NT2/D1 (cell line): Measurements from ENCODE around the gene KHDRBS2.
A peak's percentile ranks its signal among the peaks of the same experiment; 100 is the strongest.

Experiments used
- DNase-seq: peaks from one replicate; pipeline ENCODE4 v3.0.0-alpha.2; 2011; ENCODE audit warnings: low read depth, low spot score
- H3K27me3 ChIP-seq: 2 replicates; pipeline ENCODE4 v1.6.0; 2011; ENCODE audit warnings: mild to moderate bottlenecking; ENCODE audit not compliant: insufficient read length, insufficient read depth
- H3K36me3 ChIP-seq: 2 replicates; pipeline ENCODE4 v1.6.1; 2011; ENCODE audit warnings: mild to moderate bottlenecking, low read length, mixed read lengths; ENCODE audit not compliant: insufficient read depth, insufficient read length
- H3K4me1 ChIP-seq: 2 replicates; pipeline ENCODE4 v1.5.1; 2011; ENCODE audit not compliant: insufficient read depth, insufficient read length
- H3K4me3 ChIP-seq: 2 replicates; pipeline ENCODE4 v1.5.1; 2011; ENCODE audit warnings: low read depth; ENCODE audit not compliant: insufficient read length
- H3K9ac ChIP-seq: 2 replicates; pipeline ENCODE4 v1.6.0; 2011; ENCODE audit warnings: low read depth; ENCODE audit not compliant: insufficient read length
- H3K9me3 ChIP-seq: 2 replicates; pipeline ENCODE4 v1.5.1; 2011; ENCODE audit warnings: mild to moderate bottlenecking, low read length; ENCODE audit not compliant: insufficient read depth
- SUZ12 ChIP-seq: IDR thresholded peaks from 2 replicates; pipeline ENCODE4 v1.6.1; 2011; ENCODE audit not compliant: insufficient read length, insufficient read depth; ENCODE audit errors: extremely low read depth
- YY1 ChIP-seq: IDR thresholded peaks from 2 replicates; pipeline ENCODE4 v1.6.1; 2011; ENCODE audit not compliant: insufficient read length, insufficient read depth
- ZNF274 ChIP-seq: IDR thresholded peaks from 2 replicates; pipeline ENCODE4 v1.6.1; 2011; ENCODE audit warnings: mild to moderate bottlenecking, low read depth, low read length

The KHDRBS2 gene

DNA sequence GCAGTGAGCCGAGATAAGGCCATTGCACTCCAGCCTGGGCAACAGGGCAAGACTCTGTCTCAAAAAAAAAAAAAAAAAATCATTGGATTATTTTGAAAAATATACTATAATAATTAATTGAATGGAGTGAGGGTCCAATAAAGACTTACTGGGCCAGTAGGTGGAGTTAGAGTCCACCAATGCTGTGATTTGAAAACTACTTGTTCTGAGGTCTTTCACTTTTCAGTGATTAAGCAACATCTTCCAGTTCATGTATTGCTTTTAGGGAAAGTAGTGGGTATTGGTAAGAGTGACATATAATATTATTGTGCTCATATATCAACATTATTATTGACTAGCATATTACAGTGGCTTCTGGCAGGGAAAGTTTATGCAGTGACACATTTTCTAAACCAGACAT lies 530.3 kb downstream of the KHDRBS2 start:
- no peak for TF ChIP-seq YY1
- no peak for TF ChIP-seq ZNF274
- TF ChIP-seq SUZ12: no peak
- DNase-seq: no peak
- H3K27me3 ChIP-seq: no peaks in the 10 kb centered on the region
- H3K4me3 ChIP-seq: no peak overlapping the region
- no peaks in the 10 kb centered on the region for H3K36me3 ChIP-seq
- no peaks in the 10 kb centered on the region for H3K9me3 ChIP-seq
- H3K9ac ChIP-seq: no peak overlapping the region
- H3K4me1 ChIP-seq: no peaks in the 10 kb centered on the region

DNA sequence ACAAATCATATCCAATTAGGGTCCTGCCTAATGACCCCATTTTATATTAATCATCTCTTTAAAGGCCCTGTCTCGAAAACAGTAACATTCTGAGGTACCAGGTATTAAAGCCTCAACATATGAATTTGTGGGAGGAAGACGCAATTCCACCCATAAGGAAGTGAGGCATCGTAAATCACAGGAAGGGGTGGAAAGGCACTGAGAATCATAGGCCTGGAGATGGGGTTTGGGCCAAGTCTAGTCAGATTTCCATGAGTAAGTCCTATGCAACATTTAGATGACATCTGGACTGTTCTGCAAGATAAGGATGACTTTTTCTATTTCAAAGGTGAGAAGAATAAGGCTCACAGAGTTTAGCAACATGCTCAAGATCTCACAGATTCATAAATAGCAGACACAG lies 534.0 kb downstream of the KHDRBS2 start:
- DNase-seq: no peak
- TF ChIP-seq SUZ12 (no peak), ZNF274 (no peak), YY1 (no peak)
- Histone ChIP-seq H3K27me3 (no peaks in the 10 kb centered on the region), H3K4me3 (no peak overlapping the region), H3K36me3 (no peaks in the 10 kb centered on the region), H3K4me1 (no peaks in the 10 kb centered on the region), H3K9ac (no peak overlapping the region), H3K9me3 (no peaks in the 10 kb centered on the region)

DNA sequence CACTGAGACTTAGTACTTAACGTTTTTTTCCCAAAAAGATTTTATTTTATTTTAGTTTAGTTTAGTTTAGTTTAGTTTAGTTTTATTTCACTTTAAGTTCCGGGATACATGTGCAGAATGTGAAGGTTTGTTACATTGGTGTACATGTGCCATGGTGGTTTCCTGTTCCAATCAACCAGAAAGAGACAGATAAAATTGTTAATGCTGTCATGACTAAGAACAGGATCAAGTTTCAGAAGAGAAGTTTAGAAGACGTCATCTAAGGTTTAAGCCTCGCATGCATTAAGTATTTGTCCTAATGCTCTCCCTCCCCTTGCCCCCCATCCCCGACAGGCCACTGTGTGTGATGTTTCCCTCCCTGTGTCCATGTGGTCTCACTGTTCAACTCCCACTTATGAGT lies 540.0 kb downstream of the KHDRBS2 start:
- no peak for DNase-seq
- Histone ChIP-seq H3K9me3 (no peaks in the 10 kb centered on the region), H3K9ac (no peak overlapping the region), H3K36me3 (no peaks in the 10 kb centered on the region), H3K27me3 (no peaks in the 10 kb centered on the region), H3K4me1 (no peaks in the 10 kb centered on the region), H3K4me3 (no peak overlapping the region)
- TF ChIP-seq ZNF274 (no peak), YY1 (no peak)

DNA sequence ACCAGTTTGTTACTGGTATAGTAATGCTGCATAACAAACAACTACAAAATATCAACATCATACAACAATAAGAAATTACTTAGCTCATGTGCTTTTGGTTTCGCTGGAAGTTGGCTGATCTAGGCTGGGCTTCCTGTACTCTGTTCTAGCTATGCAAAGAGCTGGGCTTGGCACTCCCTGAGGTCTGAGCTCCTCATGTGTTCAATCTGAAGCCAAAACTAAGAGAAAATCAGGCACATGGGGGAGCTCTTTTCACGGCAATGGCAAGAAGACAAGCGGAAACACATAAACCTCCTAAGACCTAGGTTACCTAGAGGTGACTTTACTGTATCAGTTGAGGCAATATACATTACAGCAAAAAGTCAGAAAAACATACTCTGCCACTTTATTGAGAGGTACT lies 574.2 kb downstream of the KHDRBS2 start:
- Histone ChIP-seq H3K9me3 (no peaks in the 10 kb centered on the region), H3K4me1 (no peaks in the 10 kb centered on the region), H3K4me3 (no peak overlapping the region), H3K27me3 (no peaks in the 10 kb centered on the region), H3K36me3 (no peaks in the 10 kb centered on the region), H3K9ac (no peak overlapping the region)
- TF ChIP-seq SUZ12 (no peak), ZNF274 (no peak), YY1 (no peak)
- DNase-seq: peak; percentile 13

DNA sequence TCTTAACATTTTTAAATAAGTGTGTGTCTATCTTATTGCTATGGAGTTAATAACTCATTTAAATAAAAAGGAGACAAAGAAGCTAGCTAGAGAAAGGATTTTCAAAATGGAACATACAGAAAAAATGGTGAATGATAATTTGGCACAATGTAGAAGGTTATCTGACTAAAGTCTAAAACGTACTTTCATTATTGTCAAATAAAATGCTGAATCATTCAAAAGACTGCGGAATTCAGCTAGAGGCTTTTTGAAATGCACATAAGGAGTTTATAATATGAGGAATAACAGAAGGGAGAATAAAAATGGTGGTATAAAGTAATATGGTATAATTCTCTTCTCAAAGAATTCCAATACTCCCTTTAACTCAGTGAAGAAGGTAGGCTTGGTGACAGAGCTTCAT lies 597.9 kb downstream of the KHDRBS2 start:
- Histone ChIP-seq H3K9me3 (no peaks in the 10 kb centered on the region), H3K9ac (no peak overlapping the region), H3K4me1 (no peaks in the 10 kb centered on the region), H3K27me3 (no peaks in the 10 kb centered on the region), H3K4me3 (no peak overlapping the region), H3K36me3 (no peaks in the 10 kb centered on the region)
- no peak for DNase-seq
- TF ChIP-seq SUZ12 (no peak), YY1 (no peak), ZNF274 (no peak)

DNA sequence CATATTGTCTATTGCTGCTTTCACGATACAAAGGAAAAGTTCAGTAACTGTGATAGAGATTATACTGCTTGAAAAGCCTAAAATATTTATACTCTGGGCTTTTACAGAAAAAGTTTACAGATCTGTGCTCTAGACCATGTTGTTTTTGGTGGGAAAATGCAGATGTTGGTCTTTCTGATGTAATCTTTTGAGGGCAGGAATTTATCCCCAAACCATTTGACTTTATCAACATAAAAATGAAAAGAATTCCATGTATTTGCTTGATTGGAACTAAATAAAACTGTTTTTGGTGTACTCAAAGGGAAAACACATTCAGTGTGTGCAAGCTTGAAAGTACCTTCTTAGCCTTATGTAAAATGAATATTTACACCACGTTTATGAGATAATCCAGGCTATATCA lies 603.5 kb downstream of the KHDRBS2 start:
- H3K9me3 ChIP-seq: no peaks in the 10 kb centered on the region; the same call in 1 of the 2 replicates
- H3K4me3 ChIP-seq: no peak overlapping the region
- H3K4me1 ChIP-seq: no peaks in the 10 kb centered on the region
- H3K36me3 ChIP-seq: no peaks in the 10 kb centered on the region
- no peak for TF ChIP-seq YY1
- TF ChIP-seq ZNF274: no peak
- no peak for TF ChIP-seq SUZ12
- no peak for DNase-seq
- no peak overlapping the region for H3K9ac ChIP-seq
- H3K27me3 ChIP-seq: no peaks in the 10 kb centered on the region

DNA sequence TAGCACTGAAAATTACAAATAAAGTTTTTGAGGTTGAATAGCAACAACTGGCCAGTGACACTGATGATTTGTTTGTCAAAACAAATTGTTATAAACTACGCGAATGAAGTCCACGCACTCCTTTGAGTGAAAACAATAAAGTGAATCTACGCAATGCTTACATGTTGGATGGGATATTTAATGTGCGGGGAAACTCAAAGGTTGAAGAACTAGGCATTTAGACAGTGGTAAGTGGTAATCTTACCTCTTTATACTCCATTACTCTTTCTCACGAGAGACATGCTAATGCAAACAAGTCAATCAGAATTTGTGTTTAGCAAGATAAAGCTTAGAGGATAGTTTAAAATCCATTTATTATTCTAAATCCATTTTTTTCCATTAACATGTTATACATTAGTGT lies 606.4 kb downstream of the KHDRBS2 start:
- no peak for DNase-seq
- no peaks in the 10 kb centered on the region for H3K27me3 ChIP-seq
- no peaks in the 10 kb centered on the region; the same call in 1 of the 2 replicates for H3K9me3 ChIP-seq
- H3K4me1 ChIP-seq: no peaks in the 10 kb centered on the region
- TF ChIP-seq ZNF274 (no peak), YY1 (no peak), SUZ12 (no peak)
- no peak overlapping the region for H3K9ac ChIP-seq
- H3K36me3 ChIP-seq: no peaks in the 10 kb centered on the region
- H3K4me3 ChIP-seq: no peak overlapping the region

DNA sequence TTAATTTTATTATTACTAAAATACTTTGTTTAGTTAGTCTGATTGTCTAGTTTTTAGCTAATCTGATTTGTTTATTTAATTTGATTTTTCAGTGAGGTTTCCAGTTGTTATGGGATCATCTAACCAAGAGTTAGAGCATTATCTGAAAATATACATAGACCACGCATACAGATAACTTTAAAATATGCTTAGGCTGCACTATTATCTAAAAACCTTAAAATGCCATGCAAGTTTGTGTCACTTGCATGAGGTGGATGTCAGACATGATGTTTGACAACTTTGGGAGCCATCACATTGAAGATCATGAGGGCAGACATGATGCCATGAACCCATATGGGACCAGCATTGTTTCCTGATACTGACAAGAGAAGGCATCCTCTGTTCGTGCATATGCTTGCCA lies 610.3 kb downstream of the KHDRBS2 start:
- Histone ChIP-seq H3K9me3 (no peaks in the 10 kb centered on the region), H3K27me3 (no peaks in the 10 kb centered on the region), H3K4me3 (no peak overlapping the region), H3K4me1 (no peaks in the 10 kb centered on the region), H3K9ac (no peak overlapping the region), H3K36me3 (no peaks in the 10 kb centered on the region)
- no peak for DNase-seq
- TF ChIP-seq SUZ12: no peak
- no peak for TF ChIP-seq YY1
- TF ChIP-seq ZNF274: no peak
